ENCODE measurements around the gene PRMT7. TPM values are rescaled to one million over a fixed set of nuclear protein-coding genes. Genes with fewer than 3 reads are reported as not detected.

PRMT7 gene
- total and polyA plus RNA-seq, 4 donors: 11.0 to 99.2 (median 31.6) TPM

DNA sequence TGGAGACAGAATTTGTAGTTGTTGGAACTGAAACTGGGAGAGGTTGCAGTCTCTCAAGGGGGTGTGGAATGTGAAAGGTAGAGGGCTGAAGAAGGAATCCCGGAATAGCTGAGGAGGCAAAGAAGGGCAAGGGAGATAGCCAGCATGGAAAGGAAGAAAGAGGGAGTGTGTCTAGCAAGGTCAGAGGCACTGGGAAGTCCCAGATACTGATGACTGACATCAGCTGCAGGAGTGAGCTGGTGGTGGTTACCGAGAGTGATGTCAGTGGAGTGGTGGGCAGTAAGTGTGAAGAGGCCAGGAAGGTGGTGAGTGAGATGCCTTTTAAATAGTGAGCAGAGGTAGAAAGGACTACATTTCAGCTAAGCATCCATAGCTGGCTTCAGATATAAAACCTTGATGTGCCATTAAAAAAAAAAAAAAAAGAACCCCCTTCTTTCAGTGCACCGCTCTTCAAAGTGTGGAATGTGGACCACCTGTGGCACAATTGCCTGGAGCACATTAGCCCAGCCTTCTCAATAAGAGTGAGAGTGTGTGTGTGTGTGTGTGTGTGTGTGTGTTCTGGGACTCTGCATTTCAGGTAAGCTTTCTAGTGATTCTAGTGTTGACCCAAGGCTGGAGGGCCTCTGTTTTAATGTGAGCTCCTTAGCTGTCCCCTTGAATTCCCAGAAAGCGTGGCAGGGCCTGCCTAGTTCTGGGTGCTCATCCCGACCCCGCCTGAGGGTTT lies 8.5 kb downstream of the PRMT7 start:
- Histone ChIP-seq H3K9me3 (ENCODE audit: control insufficient read depth, low read length) (no peaks in the 10 kb centered on the region), H3K4me3 (ENCODE audit: low read length in 2 of 2) (no peak overlapping the region), H3K4me1 (ENCODE audit: control insufficient read depth in 1 of 2, insufficient read depth in 2 of 2, low read length in 2 of 2) (no peaks in the 10 kb centered on the region), H3K36me3 (ENCODE audit: control insufficient read depth in 1 of 2, insufficient read depth in 2 of 2, low read length in 1 of 2) (peaks cover 5 to 6% of the 10 kb centered on the region in 2 donors), H3K27ac (ENCODE audit: low read depth in 1 of 2, low read length in 2 of 2) (no peak overlapping the region), H3K27me3 (ENCODE audit: control insufficient read depth in 1 of 2, insufficient read depth in 2 of 2, low read length in 1 of 2) (no peaks in the 10 kb centered on the region)
- DNase-seq: no peak
- no peak for ATAC-seq (ENCODE audit: low FRiP score)
- intact Hi-C loops (cut with DNase I): no loop called here
- WGBS, 2 donors: 91 to 92% methylated on average over 6 of the region's 6 CpGs

DNA sequence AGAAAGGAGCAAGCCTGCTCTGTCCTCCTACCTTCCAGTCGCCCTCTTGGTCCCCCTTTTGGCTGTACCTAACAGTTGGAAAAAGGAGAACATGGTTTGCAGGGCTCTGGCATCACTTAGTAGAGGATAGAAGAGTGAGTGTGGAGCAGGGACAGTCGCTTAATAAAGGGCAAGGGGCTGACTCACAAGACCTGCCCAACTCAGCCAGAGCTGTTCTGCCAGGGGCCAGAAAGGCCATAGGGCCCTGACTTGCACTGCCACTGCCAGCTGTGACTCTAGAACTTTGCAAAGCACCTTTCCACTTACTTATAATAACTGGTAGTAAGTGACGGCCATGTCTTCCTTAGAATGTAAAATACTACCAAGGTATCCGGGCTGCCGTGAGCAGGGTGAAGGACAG lies 13.5 kb downstream of the PRMT7 start:
- Histone ChIP-seq H3K4me1 (ENCODE audit: control insufficient read depth in 1 of 2, insufficient read depth in 2 of 2, low read length in 2 of 2) (peaks cover 0 to 2% of the 10 kb centered on the region in 2 donors), H3K36me3 (ENCODE audit: control insufficient read depth in 1 of 2, insufficient read depth in 2 of 2, low read length in 1 of 2) (peaks cover 0 to 6% of the 10 kb centered on the region in 2 donors), H3K4me3 (ENCODE audit: low read length in 2 of 2) (no peak overlapping the region), H3K27me3 (ENCODE audit: control insufficient read depth in 1 of 2, insufficient read depth in 2 of 2, low read length in 1 of 2) (no peaks in the 10 kb centered on the region), H3K27ac (ENCODE audit: low read depth in 1 of 2, low read length in 2 of 2) (no peak overlapping the region), H3K9me3 (ENCODE audit: control insufficient read depth, low read length) (no peaks in the 10 kb centered on the region)
- ATAC-seq (ENCODE audit: low FRiP score) (no peak), DNase-seq (no peak)
- intact Hi-C loops (cut with DNase I): no loop called here
- WGBS, 2 donors: 94 to 96% methylated on average over 5 of the region's 5 CpGs

DNA sequence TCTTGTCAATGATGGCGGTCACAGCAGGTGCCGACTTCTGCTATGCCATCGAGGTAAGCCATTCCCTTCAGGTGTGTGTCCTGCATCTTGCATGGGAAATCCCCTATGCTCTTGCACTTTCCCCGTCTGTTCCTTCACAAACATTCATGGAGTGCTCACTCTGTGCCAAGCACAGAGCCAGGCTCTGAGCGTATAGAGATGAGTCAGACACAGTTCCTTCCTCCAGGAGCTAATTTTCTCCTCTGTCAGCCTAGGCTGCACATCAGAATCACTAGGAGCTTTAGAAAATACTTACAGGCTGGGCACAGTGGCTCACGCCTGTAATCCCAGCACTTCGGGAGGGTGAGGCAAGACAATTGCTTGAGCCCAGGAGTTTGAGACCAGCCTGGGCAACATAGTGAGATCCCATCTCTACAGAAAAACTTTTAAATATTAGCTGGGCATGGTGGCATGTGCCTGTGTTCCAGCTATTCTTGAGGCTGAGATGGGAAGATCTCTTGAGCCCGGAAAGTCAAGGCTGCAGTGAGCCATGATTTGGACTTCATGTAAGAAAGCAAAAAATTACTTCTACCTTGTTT lies 14.1 kb downstream of the PRMT7 start:
- H3K9me3 ChIP-seq (ENCODE audit: control insufficient read depth, low read length): no peaks in the 10 kb centered on the region
- no peaks in the 10 kb centered on the region for H3K27me3 ChIP-seq (ENCODE audit: control insufficient read depth in 1 of 2, insufficient read depth in 2 of 2, low read length in 1 of 2)
- WGBS, 2 donors: 88 to 89% methylated on average over 8 of the region's 8 CpGs
- ATAC-seq (ENCODE audit: low FRiP score) (no peak), DNase-seq (no peak)
- no peak overlapping the region for H3K27ac ChIP-seq (ENCODE audit: low read depth in 1 of 2, low read length in 2 of 2)
- H3K4me3 ChIP-seq (ENCODE audit: low read length in 2 of 2): no peak overlapping the region
- intact Hi-C loops (cut with DNase I): loop anchor here in 1 of 2 donors (5.0 kb wide), 2 partner anchors 63 to 83 kb away; partner anchors contain the start of gene SLC7A6
- peaks cover 0 to 2% of the 10 kb centered on the region in 2 donors for H3K4me1 ChIP-seq (ENCODE audit: control insufficient read depth in 1 of 2, insufficient read depth in 2 of 2, low read length in 2 of 2)
- peaks cover 0 to 6% of the 10 kb centered on the region in 2 donors for H3K36me3 ChIP-seq (ENCODE audit: control insufficient read depth in 1 of 2, insufficient read depth in 2 of 2, low read length in 1 of 2)

DNA sequence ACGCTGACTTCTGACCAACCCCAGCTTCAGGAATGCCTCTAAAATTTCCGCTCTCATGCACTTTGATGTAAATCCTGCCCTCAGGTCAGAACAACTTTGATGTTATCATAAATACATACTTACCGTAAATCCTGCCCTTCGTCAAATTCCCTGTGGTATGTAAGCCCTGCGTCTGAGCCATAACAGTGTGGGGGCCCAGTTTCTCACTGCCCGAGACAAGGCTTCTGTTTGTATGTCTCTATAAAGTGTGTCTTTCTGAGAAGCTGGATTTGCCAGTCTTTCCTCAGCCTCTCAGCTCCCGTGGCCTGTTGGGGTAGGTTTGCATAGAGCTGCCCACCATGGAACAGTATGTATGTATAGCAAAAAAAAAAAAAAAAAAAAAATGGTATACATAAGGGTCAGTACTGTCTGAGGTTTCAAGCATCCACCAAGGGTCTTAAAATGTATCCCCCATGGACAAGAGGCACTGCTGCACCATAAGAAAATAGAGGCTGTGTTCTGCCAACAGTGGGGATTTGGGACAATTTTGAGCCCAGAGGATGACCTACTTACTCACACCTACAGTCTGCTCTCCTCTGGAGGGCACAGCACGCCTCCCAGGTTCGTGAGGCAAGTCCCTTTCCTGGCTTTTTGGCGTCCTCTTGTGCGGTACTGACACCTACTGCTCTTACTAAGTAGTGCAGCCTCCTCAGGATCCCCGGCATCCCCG lies 17.5 kb downstream of the PRMT7 start:
- no peak overlapping the region for H3K4me3 ChIP-seq (ENCODE audit: low read length in 2 of 2)
- intact Hi-C loops (cut with DNase I): loop anchor here (1.0 to 5.0 kb wide), 4 partner anchors 66 to 88 kb away; partner anchors contain the start of gene SLC7A6 (in 1 of the 2)
- peaks cover 0 to 2% of the 10 kb centered on the region in 2 donors for H3K4me1 ChIP-seq (ENCODE audit: control insufficient read depth in 1 of 2, insufficient read depth in 2 of 2, low read length in 2 of 2)
- peak; percentile 79 to 85 for DNase-seq
- peaks cover 0 to 8% of the 10 kb centered on the region in 2 donors for H3K36me3 ChIP-seq (ENCODE audit: control insufficient read depth in 1 of 2, insufficient read depth in 2 of 2, low read length in 1 of 2)
- WGBS, 2 donors: 35% methylated on average over 13 of the region's 13 CpGs
- no peak overlapping the region for H3K27ac ChIP-seq (ENCODE audit: low read depth in 1 of 2, low read length in 2 of 2)
- ATAC-seq (ENCODE audit: low FRiP score): peak; percentile 94
- no peaks in the 10 kb centered on the region for H3K27me3 ChIP-seq (ENCODE audit: control insufficient read depth in 1 of 2, insufficient read depth in 2 of 2, low read length in 1 of 2)
- H3K9me3 ChIP-seq (ENCODE audit: control insufficient read depth, low read length): no peaks in the 10 kb centered on the region

GRCh38 chr16:68328860-68329390 lies 18.1 kb downstream of the PRMT7 start:
- intact Hi-C loops (cut with DNase I): loop anchor here (1.0 to 5.0 kb wide), 4 partner anchors 66 to 89 kb away; partner anchors contain the start of gene SLC7A6 (in 1 of the 2)
- DNase-seq (no peak), ATAC-seq (ENCODE audit: low FRiP score) (no peak)
- no peak overlapping the region for H3K27ac ChIP-seq (ENCODE audit: low read depth in 1 of 2, low read length in 2 of 2)
- H3K9me3 ChIP-seq (ENCODE audit: control insufficient read depth, low read length): no peaks in the 10 kb centered on the region
- no peak overlapping the region for H3K4me3 ChIP-seq (ENCODE audit: low read length in 2 of 2)
- H3K4me1 ChIP-seq (ENCODE audit: control insufficient read depth in 1 of 2, insufficient read depth in 2 of 2, low read length in 2 of 2): peaks cover 0 to 2% of the 10 kb centered on the region in 2 donors
- peaks cover 0 to 8% of the 10 kb centered on the region in 2 donors for H3K36me3 ChIP-seq (ENCODE audit: control insufficient read depth in 1 of 2, insufficient read depth in 2 of 2, low read length in 1 of 2)
- no peaks in the 10 kb centered on the region for H3K27me3 ChIP-seq (ENCODE audit: control insufficient read depth in 1 of 2, insufficient read depth in 2 of 2, low read length in 1 of 2)
- WGBS, 2 donors: 32 to 36% methylated on average over 3 of the region's 3 CpGs

GRCh38 chr16:68331879-68332410 lies 21.1 kb downstream of the PRMT7 start:
- H3K4me1 ChIP-seq (ENCODE audit: control insufficient read depth in 1 of 2, insufficient read depth in 2 of 2, low read length in 2 of 2): peaks cover 0 to 2% of the 10 kb centered on the region in 2 donors
- no peaks in the 10 kb centered on the region for H3K9me3 ChIP-seq (ENCODE audit: control insufficient read depth, low read length)
- intact Hi-C loops (cut with DNase I): no loop called here
- peak overlapping the region in 1 of 2 donors; percentile 40 for H3K27ac ChIP-seq (ENCODE audit: low read depth in 1 of 2, low read length in 2 of 2)
- no peak overlapping the region for H3K4me3 ChIP-seq (ENCODE audit: low read length in 2 of 2)
- H3K27me3 ChIP-seq (ENCODE audit: control insufficient read depth in 1 of 2, insufficient read depth in 2 of 2, low read length in 1 of 2): no peaks in the 10 kb centered on the region
- 19 to 28% methylated on average over 4 of the region's 4 CpGs for WGBS, 2 donors
- no peak for ATAC-seq (ENCODE audit: low FRiP score)
- DNase-seq: no peak
- peaks cover 0 to 1% of the 10 kb centered on the region in 2 donors for H3K36me3 ChIP-seq (ENCODE audit: control insufficient read depth in 1 of 2, insufficient read depth in 2 of 2, low read length in 1 of 2)

- H3K27me3 ChIP-seq (ENCODE audit: control insufficient read depth in 1 of 2, insufficient read depth in 2 of 2, low read length in 1 of 2): no peaks in the 10 kb centered on the region
- intact Hi-C loops (cut with DNase I): no loop called here
- no peak overlapping the region for H3K4me3 ChIP-seq (ENCODE audit: low read length in 2 of 2)
- ATAC-seq (ENCODE audit: low FRiP score) (peak; percentile 42), DNase-seq (peak; percentile 14 to 72)
- H3K9me3 ChIP-seq (ENCODE audit: control insufficient read depth, low read length): no peaks in the 10 kb centered on the region
- peak overlapping the region in 1 of 2 donors; percentile 40 for H3K27ac ChIP-seq (ENCODE audit: low read depth in 1 of 2, low read length in 2 of 2)
- peaks cover 0 to 2% of the 10 kb centered on the region in 2 donors for H3K4me1 ChIP-seq (ENCODE audit: control insufficient read depth in 1 of 2, insufficient read depth in 2 of 2, low read length in 2 of 2)
- WGBS, 2 donors: 65 to 71% methylated on average over 7 of the region's 7 CpGs
- H3K36me3 ChIP-seq (ENCODE audit: control insufficient read depth in 1 of 2, insufficient read depth in 2 of 2, low read length in 1 of 2): peaks cover 0 to 1% of the 10 kb centered on the region in 2 donors
Measured at GRCh38 chr16:68332411-68333121, 21.7 kb downstream of the PRMT7 start.

DNA sequence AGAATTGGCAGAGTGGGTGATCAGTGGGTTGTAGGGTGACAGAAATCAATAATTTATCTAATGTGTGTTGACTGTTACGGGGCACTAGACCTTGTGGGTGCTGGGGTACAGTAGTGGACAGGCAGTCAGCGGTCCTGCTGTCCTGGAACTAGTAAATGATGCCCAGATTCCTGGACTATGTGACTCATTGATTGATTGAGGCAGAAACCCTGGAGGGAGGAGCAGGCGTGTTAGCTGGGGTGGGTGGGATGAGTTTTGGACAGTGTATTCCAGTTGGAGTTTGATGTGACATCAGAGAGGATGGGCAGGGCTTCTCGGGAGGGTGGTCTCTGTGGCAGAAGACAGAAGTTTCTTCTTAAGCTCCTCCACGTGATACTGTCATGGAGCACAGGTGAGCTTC lies 24.4 kb downstream of the PRMT7 start:
- Histone ChIP-seq H3K4me3 (ENCODE audit: low read length in 2 of 2) (no peak overlapping the region), H3K4me1 (ENCODE audit: control insufficient read depth in 1 of 2, insufficient read depth in 2 of 2, low read length in 2 of 2) (no peaks in the 10 kb centered on the region), H3K27ac (ENCODE audit: low read depth in 1 of 2, low read length in 2 of 2) (no peak overlapping the region), H3K36me3 (ENCODE audit: control insufficient read depth in 1 of 2, insufficient read depth in 2 of 2, low read length in 1 of 2) (peaks cover 0 to 6% of the 10 kb centered on the region in 2 donors), H3K9me3 (ENCODE audit: control insufficient read depth, low read length) (no peaks in the 10 kb centered on the region), H3K27me3 (ENCODE audit: control insufficient read depth in 1 of 2, insufficient read depth in 2 of 2, low read length in 1 of 2) (no peaks in the 10 kb centered on the region)
- ATAC-seq (ENCODE audit: low FRiP score): no peak
- 90 to 94% methylated on average over 5 of the region's 5 CpGs for WGBS, 2 donors
- peak in 1 of 2 donors; percentile 16 for DNase-seq
- intact Hi-C loops (cut with DNase I): no loop called here
